HG03108 (cell line): ENCODE measurements around the gene AFAP1L2.
"Not testable (repeated sequence)": the region's sequence is repeated elsewhere in the genome, so short reads cannot be mapped to it uniquely, and the experiment has no call there.

Experiments
- ATAC-seq: cut with Tn5 transposase; IDR thresholded peaks from one replicate; pipeline ENCODE4 v1.9.1; 2021; ENCODE audit warnings: moderate library complexity; ENCODE audit not compliant: unreplicated experiment

AFAP1L2 gene

DNA sequence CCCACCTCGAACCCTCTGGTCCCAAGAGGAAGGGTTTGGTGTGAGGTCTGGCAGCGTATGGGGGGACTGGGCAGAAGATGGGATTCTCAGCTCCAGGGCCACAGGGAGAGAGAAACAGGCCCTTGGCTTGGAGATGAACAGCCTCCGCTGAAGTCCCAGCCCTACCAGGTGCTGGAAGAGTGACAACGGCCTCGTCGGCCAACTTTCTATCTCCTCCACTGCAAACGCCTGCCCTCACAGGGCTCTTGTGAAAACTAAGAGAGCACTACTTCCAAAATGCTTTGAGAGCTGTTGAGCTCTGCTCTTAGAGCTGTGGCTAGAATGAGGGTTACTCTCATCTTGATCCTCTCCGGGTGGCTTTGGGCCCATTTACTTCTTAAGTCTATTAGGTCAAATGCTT lies 63.5 kb downstream of the AFAP1L2 start:
- no peak for ATAC-seq

GRCh38 chr10:114337510-114338462 lies 66.5 kb downstream of the AFAP1L2 start:
- ATAC-seq, result no peak

- ATAC-seq, result no peak
These were observed 67.3 kb downstream of the AFAP1L2 start for GRCh38 chr10:114336823-114337509.

GRCh38 chr10:114335614-114336013 lies 68.7 kb downstream of the AFAP1L2 start:
- no peak for ATAC-seq

- ATAC-seq, result no peak
These were observed 70.0 kb downstream of the AFAP1L2 start for GRCh38 chr10:114334301-114334700.

GRCh38 chr10:114333441-114333840 lies 70.9 kb downstream of the AFAP1L2 start:
- not testable (repeated sequence) for ATAC-seq

GRCh38 chr10:114332301-114333192 lies 71.8 kb downstream of the AFAP1L2 start:
- ATAC-seq, result no peak

DNA sequence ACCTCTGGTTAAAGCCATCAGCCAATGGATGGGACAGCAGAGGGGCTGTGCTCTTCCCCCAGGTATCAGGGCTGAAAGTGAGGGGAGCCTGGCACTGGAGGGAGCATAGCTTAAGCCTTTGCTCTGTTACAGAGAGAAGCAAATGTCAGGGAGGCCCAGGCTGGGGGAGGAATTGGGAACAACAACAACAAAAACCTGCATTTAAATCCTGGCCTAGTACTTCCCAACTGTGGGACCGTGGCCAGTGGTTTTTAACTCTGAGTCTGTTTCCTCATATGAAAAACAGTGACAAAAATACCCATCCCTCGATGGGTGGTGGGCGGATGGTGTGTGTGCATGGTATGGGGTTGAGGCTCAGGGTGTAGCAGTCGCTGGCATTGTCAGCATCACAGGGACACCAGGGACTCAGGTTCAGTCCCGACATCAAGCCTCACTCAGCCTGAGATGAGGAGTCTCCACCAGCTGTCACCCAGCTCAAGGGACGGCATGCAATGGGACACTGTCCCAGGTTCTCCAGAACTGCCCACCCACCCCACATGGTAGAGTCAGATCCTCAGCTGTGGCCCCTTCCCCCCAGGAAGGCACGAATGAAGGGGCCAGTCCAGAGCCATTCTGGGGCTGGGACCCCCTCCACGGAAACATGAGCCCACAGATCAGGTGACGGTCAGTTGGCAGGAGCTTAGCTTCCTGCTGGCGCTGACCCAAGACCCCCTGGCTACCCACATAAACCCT lies 74.5 kb downstream of the AFAP1L2 start:
- ATAC-seq, result no peak

DNA sequence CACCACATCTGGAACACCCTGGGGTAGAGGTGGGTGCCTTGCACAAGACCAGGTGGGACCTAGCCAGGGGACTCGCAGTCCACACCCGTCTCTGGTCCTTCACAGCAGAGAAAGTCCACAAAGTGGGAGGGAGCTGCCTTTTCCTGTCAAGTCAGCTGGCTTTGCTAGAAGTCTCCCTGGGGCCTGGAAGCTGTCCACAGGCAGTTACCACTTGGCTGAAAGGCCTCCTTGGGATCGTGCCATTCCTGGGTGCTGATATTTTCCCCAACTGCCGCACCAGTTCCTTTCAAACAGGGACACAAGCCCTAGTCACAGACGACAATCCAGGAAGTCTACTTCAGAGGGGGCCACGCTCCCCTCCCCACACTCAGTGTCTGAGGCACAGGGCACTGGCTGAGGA lies 75.4 kb downstream of the AFAP1L2 start:
- ATAC-seq, result no peak

GRCh38 chr10:114328441-114328812 lies 75.9 kb downstream of the AFAP1L2 start:
- ATAC-seq, result no peak

GRCh38 chr10:114327537-114328440 lies 76.5 kb downstream of the AFAP1L2 start:
- ATAC-seq, result no peak

DNA sequence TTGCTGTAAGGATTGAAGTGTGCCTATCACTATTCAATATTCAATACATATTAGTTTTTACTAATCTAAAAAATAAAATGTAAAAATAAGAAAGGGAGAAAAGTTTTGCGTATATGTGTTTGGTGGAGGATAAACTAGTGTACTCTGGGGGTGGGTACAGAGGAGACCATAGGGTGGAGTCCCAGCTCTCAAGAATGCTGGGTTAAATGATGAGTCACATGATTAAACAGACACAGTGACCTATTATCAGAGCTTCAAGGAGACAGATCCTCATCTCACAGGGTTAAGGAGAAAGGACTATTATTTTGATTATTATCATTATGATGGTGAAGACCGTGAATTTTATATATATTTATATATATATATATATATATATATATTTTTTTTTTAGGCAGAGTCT lies 77.5 kb downstream of the AFAP1L2 start:
- ATAC-seq, result no peak

DNA sequence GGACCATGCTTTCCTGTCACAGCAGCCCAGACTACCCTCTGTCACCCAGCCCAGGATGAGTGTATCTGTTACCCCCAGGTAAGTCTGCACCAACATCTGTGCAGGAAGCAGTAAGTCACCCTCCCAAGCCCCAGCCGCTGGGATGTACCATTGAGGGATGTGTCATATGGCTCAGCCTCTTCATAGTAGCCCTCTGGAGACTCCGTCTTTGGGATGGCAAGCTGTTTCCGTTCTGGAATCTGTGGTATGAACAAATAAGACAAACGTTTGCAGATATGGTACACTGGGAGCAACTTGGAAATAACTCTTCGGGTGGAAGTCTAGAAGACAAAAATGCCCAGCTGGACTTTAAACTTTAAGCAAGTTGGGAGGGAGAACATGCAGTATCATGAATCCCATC lies 81.3 kb downstream of the AFAP1L2 start:
- ATAC-seq, result no peak

DNA sequence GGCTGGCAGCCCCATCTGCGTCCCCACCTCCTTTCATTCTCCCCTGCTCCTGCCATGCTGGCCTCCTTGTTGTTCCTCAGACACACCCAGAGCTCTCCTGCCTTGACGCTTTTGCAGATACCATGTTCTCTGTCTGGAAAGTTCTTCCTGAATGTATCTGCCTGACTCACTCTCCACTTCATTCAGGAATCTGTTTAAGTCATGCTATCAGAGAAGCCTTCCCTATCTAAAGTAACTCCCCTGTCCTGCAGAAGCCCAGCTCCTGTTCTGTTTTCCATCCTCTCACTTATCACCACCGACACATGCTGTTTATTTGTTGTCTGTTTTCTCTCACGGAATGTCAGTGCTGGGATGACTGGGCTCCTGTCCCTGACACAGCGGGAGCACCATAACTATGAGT lies 82.0 kb downstream of the AFAP1L2 start:
- no peak for ATAC-seq

DNA sequence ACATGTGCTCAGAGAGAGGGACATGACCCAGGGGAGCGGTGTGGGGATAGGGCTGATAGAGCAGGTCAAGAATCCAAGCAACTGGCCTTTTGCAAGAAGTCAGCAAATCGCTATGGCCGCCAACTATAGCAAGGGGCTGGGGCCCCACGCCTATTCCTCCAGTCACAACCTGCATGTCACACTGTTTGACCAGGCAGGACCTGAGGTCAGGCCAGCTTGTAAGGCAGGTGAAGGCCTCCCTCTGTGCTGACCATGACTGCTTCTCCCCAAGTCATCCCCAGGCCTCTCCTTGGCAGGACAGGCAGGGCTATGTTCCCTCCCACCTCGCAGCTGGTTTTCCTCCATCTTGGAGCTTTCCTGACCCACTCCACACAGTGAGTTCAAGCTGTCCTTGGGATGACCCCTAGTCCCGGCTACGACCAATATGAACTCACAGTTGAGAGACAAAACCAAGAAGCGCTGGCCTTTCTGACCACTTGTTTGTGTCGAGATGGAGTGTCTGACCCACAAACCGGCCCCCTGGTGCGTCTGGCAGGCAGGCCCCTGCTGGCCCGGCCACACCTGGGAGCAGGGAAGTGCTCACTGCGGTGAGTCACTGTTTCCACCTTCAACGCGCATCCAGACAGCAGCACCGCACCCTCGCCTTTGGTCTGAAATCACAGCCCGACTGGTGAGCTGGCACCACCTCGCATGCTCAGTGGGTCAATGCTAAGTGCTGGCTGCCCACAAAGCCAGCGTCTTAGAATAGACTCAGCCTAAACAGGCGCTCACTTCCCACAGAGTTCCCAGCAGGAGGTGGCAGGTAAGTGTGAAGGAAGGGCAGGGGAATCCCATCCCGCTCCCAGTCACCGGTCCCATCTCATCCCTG lies 83.8 kb downstream of the AFAP1L2 start:
- ATAC-seq, result no peak

DNA sequence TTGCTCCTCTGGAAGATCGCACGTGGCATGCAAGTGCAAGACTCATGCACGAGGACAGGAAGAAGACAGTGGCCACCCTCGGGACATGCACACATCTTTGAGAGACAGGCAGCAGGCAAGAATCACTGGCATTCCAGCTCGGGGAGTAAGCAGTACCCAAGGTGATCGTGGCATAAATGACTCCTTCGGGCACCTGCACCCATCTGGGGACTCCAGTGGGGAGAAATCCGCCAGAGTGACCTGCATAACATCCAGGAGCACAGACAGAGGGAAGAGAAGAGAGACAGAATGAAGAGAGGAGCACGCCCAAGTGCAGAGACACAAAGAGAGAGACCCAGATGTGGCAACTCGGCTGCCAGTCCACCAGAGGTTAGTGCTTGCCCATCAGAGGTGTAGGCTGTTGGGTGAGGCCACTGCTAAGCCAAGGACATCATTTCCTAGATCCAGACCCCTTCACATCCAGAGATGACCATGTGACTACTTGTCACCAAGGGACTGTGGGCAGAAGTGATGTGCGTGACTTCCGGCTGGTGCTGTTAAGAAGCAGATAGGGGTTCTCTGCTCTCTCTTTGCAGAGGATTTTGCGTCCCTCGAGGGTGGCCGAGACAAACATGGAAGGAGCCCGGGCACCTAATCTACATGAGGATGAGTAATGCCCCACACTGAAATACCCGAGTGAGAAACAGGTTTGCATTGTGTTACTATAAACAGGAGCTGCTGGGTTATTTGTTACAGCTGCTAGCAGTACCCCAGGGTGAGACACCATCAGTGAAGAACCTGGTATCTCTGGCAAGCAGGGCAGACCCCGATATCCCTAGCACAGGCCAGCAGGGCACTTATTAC lies 84.7 kb downstream of the AFAP1L2 start:
- no peak for ATAC-seq

- ATAC-seq, result no peak
These were observed 87.6 kb downstream of the AFAP1L2 start for GRCh38 chr10:114316744-114317143.
